Stimulated activated CD4-positive, alpha-beta T cell treated with anti-CD3 and anti-CD28 coated beads, Interleukin-15, amount 100 ng/mL, for 1 hour (primary cell): ENCODE results near the gene CRYBG1.
"Not testable (repeated sequence)": the region's sequence is repeated elsewhere in the genome, so short reads cannot be mapped to it uniquely, and the experiment has no call there.

Experiments
- DNase-seq, 2 donors: peaks; one replicate each; pipeline ENCODE4 v3.0.0-alpha.2; 2020; ENCODE audit warnings: low read depth in 1 of 2, low spot score in 1 of 2

Gene CRYBG1

DNA sequence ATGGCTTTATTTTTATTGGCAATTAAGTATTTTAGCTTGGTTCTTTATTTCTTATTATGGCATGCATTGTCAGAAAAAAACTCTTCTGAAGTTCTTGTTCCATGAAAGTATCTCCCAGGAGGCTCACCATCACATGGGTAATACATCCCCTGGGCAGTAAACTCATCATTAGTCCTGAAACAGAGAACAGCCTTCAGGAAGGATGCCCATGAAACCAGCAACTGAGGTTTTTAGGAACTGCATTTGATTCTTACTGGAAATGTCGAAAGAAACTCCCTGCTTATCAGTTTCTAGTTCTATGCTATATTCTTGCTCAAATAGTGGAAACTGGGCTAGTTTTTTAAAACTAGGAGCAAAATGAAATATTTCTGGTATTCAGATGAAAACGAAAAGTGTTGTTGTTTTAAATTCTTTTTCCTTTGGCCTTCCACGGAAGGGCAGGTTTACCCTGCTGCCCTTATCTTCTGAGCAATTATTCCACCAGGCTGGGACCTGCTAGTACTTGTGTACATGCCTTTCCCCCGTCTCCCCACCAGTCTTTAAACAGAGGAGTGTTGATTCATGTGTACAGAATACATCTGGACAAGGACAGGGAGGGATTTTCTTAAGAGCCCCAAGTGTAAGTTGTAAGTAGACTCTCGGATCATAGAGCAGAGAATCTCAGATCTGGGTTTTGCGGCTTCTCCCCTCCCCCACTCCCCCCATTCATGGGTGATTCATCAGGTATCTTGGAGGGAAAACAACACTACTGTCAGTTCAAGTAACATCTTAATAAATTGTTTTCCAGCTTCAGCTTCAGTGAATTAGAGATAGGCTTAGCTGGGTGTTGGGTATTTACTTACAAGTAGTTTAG lies 187.3 kb downstream of the CRYBG1 start:
- DNase-seq: no peak

DNA sequence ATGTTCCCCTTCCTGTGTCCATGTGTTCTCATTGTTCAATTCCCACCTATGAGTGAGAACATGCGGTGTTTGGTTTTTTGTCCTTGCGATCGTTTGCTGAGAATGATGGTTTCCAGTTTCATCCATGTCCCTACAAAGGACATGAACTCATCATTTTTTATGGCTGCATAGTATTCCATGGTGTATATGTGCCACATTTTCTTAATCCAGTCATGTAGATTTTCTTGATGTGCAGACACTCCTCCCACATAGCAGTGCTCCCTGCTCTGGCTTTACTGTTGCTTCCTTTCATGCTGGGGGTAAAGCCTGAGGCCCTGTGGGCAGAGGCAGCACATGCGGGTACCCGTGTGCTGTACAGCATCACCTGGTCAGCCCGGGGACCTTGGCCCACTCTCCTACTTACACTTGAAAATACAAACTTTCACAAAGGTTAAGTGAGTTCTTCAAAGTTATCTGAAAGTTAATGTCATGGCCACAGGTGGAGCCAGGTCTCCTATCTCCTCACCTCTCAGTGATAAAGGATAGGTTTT lies 188.5 kb downstream of the CRYBG1 start:
- not testable (repeated sequence) for DNase-seq

DNA sequence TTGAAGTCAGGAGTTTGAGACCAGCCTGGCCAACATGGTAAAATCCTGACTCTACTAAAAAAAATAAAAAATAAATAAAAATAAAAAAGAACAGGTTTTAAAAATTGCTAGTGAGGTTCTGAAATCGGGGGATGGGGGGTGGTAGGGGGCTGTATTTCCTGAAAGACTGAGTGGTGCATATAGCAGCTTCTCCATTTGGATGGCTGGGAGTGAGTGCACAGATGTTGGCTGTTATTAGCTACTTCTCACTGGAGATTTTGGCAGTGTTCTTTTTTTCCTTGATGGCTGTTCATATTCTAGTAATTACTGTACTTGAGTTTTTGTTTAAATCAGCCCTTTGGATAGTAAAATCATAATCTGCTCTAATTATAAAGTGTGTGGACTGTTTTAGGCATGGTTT lies 189.0 kb downstream of the CRYBG1 start:
- DNase-seq: no peak

DNA sequence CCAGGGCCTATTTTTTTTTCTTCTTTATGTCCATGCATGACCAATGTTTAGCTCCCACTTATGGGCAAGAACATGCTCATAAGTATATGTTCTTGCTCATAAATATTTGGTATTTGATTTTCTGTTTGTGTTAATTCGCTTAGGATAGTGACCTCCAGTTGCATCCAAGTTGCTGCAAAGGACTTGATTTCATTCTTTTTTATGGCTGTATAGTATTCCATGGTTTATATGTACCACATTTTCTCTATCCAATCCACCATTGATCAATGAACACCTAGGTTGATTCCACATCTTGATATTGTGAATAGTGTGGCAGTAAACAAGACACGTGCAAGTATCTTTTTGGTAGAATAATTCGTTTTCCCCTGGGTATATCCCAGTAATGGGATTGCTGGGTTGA lies 190.6 kb downstream of the CRYBG1 start:
- DNase-seq: no peak

DNA sequence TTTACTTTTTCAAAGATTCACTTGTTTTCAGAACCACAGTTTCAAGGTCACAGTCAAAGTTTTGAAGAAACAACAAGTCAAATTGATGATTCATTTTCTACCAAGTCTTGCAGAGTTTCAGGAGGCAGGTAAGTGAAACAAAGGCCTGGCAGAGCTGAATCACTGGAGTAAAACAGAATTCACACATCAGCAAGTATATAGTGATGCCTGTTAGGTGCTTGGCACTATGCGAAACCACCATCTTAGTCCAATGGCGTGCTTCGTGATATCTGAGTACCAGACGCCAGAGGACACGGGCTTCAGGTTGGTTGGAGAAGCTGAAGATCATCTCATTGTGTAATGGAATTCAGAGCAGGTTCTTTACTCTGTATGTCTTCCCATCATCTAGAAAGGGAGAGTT lies 192.9 kb downstream of the CRYBG1 start:
- DNase-seq: no peak

- no peak for DNase-seq
Observed at GRCh38 chr6:106555767-106556166, 195.2 kb downstream of the CRYBG1 start.

DNA sequence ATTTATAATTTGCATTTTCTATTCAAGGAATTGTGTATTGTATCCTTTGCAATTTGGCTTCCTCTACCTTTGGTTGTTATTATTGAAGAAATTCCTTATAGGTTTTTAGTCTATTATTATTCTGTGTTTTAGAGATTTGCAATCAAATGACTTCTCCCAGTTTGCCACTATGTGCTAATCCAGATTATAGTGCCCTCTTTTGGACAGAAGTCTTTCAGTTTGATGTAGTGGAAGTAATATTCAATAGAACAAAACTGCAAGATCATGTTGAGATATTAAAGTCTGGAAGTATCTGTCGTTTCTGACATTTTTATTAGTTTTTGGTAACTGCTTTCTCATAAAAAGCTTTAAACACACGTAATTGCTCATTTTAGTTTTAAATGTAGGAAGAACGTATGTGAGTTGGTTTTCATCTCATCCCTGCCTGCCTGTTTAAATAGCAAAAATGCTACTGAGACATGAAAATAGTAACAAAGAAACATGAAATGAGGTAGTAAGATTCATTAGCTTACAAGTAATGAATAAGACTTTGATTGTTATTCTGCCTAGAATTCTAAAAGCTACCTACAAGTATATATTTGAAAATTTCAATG lies 195.9 kb downstream of the CRYBG1 start:
- no peak for DNase-seq

- DNase-seq: no peak
Observed at GRCh38 chr6:106557837-106558236, 197.3 kb downstream of the CRYBG1 start.

GRCh38 chr6:106558364-106558763 lies 197.8 kb downstream of the CRYBG1 start:
- DNase-seq: no peak

DNA sequence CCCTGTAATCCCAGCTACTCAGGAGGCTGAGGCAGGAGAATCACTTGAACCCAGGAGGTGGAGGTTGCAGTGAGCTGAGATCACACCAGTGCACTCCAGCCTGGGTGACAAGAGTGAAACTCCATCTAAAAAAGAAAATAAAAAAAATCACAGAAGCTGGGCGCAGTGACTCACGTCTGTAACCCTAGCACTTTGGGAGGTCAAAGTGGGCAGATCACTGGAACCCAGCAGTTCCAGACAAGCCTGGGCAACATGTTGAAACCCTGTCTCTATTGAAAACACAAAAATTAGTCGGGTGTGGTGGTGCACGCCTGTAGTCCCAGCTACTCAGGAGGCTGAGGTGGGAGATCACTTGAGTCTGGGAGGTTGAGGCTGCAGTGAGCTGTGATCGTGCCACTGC lies 199.1 kb downstream of the CRYBG1 start:
- not testable (repeated sequence) for DNase-seq

GRCh38 chr6:106560996-106561685 lies 200.6 kb downstream of the CRYBG1 start:
- DNase-seq: no peak

DNA sequence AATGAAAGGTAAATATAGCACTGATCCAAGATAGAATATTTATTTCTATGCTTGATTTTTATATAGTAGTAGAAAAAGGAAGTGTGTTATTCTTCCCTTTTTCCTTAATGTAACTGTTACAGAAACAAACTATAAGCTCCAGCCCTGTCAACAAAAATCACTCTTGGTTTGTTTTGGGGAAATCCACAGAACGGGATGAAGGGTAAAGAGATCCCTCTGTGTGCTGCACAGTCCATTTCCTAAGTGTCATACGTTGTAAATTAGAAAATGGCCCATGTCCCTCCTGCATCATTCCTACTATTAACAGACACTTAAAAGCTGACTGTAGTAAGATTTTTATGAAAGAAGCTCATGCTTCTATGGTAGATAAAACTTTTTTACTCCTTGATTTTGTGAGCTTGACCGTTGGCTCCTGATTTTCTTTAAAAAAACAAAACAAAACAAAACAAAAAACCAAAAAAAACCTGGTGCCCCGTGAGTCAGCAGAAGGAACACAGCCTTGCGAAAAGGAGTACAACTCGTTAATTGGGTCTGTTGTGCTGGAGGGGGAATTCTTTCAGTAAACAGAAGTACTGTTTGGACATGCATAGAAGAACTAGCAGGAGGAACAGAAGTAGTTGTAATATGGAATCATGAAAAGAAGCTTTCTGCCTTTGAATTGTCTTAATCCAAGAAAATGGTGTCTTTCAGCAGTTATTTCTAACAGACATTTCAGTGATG lies 201.3 kb downstream of the CRYBG1 start:
- DNase-seq: no peak

DNA sequence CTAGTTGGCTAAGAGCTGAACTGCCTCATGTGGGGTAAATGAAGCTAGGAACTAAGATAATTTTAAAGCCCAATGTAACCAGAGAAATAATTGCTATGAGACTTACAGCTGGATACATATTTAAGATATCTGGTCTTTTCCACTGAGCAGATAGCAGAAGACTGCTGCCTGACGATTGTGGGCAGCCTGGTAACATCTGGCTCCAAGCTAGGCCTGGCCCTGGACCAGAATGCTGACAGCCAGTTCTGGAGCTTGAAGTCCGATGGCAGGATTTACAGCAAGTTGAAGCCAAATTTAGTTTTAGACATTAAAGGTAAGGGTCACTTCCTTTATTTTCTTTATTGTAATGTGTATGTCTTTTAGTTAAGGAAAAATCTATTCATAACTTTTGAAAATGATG lies 203.1 kb downstream of the CRYBG1 start:
- DNase-seq: no peak

GRCh38 chr6:106564476-106564875 lies 204.0 kb downstream of the CRYBG1 start:
- no peak for DNase-seq

DNA sequence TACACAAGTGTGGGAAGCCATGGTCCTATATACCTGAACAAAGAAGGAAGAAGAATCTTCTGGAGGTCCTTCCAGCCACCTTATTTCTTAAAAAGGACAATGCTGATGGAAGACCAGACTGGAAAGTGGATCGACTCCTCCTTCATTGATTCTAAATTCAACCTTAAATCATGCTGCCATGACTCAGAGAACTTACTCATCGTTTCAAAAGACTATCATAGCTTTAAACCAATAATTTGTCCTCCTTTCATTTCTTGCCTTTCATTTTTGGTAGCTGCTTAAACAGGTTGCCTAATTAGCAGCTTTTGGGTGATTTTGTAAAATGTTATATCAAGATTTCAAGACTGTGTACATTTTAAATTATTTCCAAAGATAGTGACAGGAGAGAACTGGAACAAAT lies 208.0 kb downstream of the CRYBG1 start:
- no peak for DNase-seq

GRCh38 chr6:106569428-106569827 lies 208.9 kb downstream of the CRYBG1 start:
- no peak for DNase-seq

GRCh38 chr6:106572436-106572835 lies 211.9 kb downstream of the CRYBG1 start:
- no peak for DNase-seq

DNA sequence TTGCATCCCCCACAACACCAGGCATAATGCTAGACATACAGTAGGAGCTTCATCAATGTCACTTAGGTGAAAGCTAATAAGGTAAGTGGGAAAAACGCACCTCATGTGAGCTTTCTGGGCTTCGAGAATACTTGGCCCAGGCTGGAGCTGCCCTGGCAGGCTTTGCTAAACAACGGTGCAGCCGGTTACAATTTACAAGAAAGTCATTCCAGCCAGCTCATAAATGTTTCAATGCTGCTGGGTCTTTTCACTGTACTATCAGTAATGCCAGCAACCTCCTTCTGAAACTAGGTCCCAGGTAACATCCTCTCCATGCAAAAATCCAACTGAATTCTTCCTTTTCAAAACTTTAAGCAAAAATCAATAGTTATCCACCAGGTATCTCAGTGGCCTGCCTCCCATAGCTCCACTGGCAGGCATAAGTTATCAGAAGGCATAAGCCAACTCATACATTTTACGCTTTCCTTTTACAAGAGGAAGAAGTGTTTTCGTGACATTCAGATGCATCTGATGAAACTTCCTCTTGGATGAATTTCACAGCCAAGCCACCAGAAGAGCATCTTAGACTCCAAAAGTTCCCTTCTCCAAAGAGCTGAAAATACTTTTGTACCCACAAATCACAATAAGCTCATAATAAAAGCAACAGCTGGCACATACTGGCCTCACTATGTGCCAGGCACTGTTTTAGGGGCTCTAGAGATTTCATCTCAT lies 212.5 kb downstream of the CRYBG1 start:
- no peak for DNase-seq

GRCh38 chr6:106574741-106575458 lies 214.4 kb downstream of the CRYBG1 start:
- DNase-seq: no peak

DNA sequence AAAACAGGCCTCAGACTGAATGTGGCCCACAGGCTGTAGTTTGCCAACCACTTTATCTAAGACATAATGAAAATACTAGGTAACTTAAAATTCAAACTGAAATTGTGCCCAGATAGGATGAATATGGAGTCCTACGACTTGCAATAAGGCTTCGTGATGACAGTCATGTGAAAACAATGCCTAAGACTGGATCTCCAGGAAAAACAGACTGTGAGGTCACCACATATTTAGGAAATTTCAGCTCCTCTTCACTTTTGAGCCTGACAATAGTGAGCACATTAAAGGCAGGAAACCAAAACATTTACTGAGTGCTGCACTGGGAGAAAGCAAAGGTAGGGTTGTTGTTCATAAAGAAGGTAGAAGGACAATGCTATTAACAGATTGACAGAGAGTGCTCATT lies 218.8 kb downstream of the CRYBG1 start:
- DNase-seq: no peak
